Trophoblast cell (in vitro differentiated cells and primary cell): Measurements from ENCODE around the gene URI1.
"Not testable (repeated sequence)": the region's sequence is repeated elsewhere in the genome, so short reads cannot be mapped to it uniquely, and the experiment has no call there.

ENCODE experiments used
- DNase-seq, 2 donors: peaks; one replicate each; pipeline ENCODE4 v3.0.0-alpha.2; 2016
- H2AFZ ChIP-seq: 2 replicates; pipeline ENCODE4 v1.6.1; 2013; ENCODE audit warnings: low read length, moderate library complexity, mild to moderate bottlenecking; ENCODE audit not compliant: insufficient read depth, poor library complexity
- H2AK5ac ChIP-seq: 2 replicates; pipeline ENCODE4 v1.6.1; 2013; ENCODE audit warnings: mild to moderate bottlenecking, low read length
- H2BK120ac ChIP-seq: 2 replicates; pipeline ENCODE4 v1.6.1; 2013; ENCODE audit warnings: low read length, mild to moderate bottlenecking, moderate library complexity; ENCODE audit not compliant: insufficient read depth, poor library complexity
- H2BK12ac ChIP-seq: 2 replicates; pipeline ENCODE4 v1.6.1; 2013; ENCODE audit warnings: mild to moderate bottlenecking, low read length, moderate library complexity
- H2BK5ac ChIP-seq: 2 replicates; pipeline ENCODE4 v1.6.1; 2013; ENCODE audit warnings: low read length, low read depth, moderate library complexity, mild to moderate bottlenecking; ENCODE audit not compliant: poor library complexity
- H3K14ac ChIP-seq: 2 replicates; pipeline ENCODE4 v1.6.1; 2013; ENCODE audit warnings: mild to moderate bottlenecking, low read length
- H3K18ac ChIP-seq: 2 replicates; pipeline ENCODE4 v1.6.1; 2013; ENCODE audit warnings: mild to moderate bottlenecking, low read length
- H3K23ac ChIP-seq: 2 replicates; pipeline ENCODE4 v1.6.1; 2013; ENCODE audit warnings: low read length
- H3K27ac ChIP-seq: 2 replicates; pipeline ENCODE4 v1.5.1; 2013; ENCODE audit warnings: low read depth, mild to moderate bottlenecking, inconsistent platforms, low read length, moderate library complexity
- H3K27me3 ChIP-seq: 2 replicates; pipeline ENCODE4 v1.6.1; 2013; ENCODE audit warnings: inconsistent platforms, mild to moderate bottlenecking, low read length, moderate library complexity; ENCODE audit not compliant: insufficient read depth
- H3K36me3 ChIP-seq, 2 experiments: 1 replicate in 1 of 2; 2 replicates in 1 of 2; pipeline ENCODE4 v1.6.1; 2013; ENCODE audit warnings: low read length in 2 of 2, mild to moderate bottlenecking in 2 of 2, moderate library complexity in 1 of 2; ENCODE audit not compliant: insufficient read depth in 2 of 2, control insufficient read depth in 1 of 2
- H3K4ac ChIP-seq: 2 replicates; pipeline ENCODE4 v1.6.1; 2013; ENCODE audit warnings: low read depth, mild to moderate bottlenecking, low read length, moderate library complexity
- H3K4me1 ChIP-seq, 2 experiments: 1 replicate in 1 of 2; 2 replicates in 1 of 2; pipeline ENCODE4 v1.6.1; 2013; ENCODE audit warnings: low read length in 2 of 2, mild to moderate bottlenecking in 2 of 2, moderate library complexity in 1 of 2; ENCODE audit not compliant: insufficient read depth in 2 of 2, control insufficient read depth in 1 of 2
- H3K4me2 ChIP-seq: 2 replicates; pipeline ENCODE4 v1.6.1; 2013; ENCODE audit warnings: inconsistent platforms, mild to moderate bottlenecking, low read length, moderate library complexity
- H3K4me3 ChIP-seq: 2 replicates; pipeline ENCODE4 v1.5.1; 2013; ENCODE audit warnings: mild to moderate bottlenecking, low read depth, low read length, inconsistent platforms
- H3K79me1 ChIP-seq: one replicate; pipeline ENCODE4 v1.6.1; 2013; ENCODE audit warnings: low read length
- H3K79me2 ChIP-seq: 2 replicates; pipeline ENCODE4 v1.6.1; 2013; ENCODE audit warnings: low read length, mild to moderate bottlenecking; ENCODE audit not compliant: control insufficient read depth, insufficient read depth, poor library complexity
- H3K9ac ChIP-seq: 2 replicates; pipeline ENCODE4 v1.6.1; 2013; ENCODE audit warnings: mild to moderate bottlenecking, low read length
- H3K9me3 ChIP-seq: 2 replicates; pipeline ENCODE4 v1.6.1; 2013; ENCODE audit warnings: low read depth, mild to moderate bottlenecking, control low read depth, inconsistent platforms, low read length; ENCODE audit not compliant: insufficient read depth
- H4K12ac ChIP-seq: 2 replicates; pipeline ENCODE4 v1.6.1; 2013; ENCODE audit warnings: low read depth, mild to moderate bottlenecking, low read length, moderate library complexity
- H4K8ac ChIP-seq: 2 replicates; pipeline ENCODE4 v1.6.1; 2013; ENCODE audit warnings: low read depth, mild to moderate bottlenecking, low read length, moderate library complexity
- H4K91ac ChIP-seq: one replicate; pipeline ENCODE4 v1.6.1; 2013; ENCODE audit warnings: low read depth, mild to moderate bottlenecking, low read length, moderate library complexity
- WGBS: extraction: QIAGEN DNeasy Blood & Tissue Kit; methylation state at CpG from one replicate; pipeline ENCODE4 v1.1.7; 2013; ENCODE audit warnings: missing lambda C conversion rate; ENCODE audit not compliant: insufficient read length, insufficient coverage; ENCODE audit errors: extremely low coverage; 5-methylcytosine and 5-hydroxymethylcytosine counted together

URI1 gene

DNA sequence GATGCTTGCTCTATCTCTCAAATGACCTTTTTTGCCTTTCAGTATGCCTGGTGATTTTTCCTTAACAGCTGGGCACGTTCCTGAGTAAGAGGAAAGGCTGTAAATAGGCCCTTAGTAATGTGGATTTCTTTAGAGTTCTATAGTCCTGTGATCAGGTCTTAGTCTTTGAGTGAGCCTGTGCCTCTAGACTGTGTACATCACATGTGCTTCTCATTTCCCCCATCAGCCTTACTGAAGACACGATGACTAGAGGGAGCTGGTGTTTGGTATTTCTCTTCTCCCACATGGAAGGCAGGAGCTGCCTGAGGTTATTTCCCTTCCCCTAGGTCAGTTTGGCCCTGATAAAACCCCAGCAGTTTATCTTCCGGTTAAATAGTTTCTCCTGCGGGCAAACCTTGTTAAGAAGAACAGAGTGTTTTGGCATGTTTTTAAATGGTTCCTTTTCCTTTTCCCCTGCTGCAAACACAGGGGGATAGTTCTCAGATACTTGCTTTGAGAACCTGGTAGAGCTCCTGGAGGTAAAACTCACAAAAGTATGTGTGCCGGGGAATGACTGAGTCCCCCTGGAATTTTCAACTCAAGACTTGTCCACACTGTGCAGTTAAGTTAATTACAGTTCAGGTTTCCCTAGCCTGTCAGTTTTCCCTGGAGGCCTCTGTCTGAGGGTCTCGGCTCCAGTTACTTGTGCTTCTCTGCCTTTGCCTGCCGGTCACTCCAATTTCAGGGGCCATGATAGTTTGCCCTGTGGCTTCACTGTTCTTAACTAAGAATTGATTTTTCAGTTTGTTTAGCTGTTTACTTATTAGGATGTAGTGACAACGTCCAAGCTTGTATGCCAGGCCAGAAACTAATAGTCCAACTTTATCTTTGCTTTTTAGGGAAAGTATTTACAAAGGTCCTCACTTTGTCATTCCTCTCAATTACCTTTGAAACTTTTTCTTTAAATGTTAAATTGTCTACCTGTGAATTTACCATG, 94.4 kb downstream of the URI1 start:
- H4K12ac ChIP-seq: no peak overlapping the region
- peak overlapping the region; percentile 86 for H3K27ac ChIP-seq
- peak overlapping the region; percentile 35 for H3K4me2 ChIP-seq
- H2AK5ac ChIP-seq: no peak overlapping the region
- peaks cover 2 to 8% of the 10 kb centered on the region in 2 experiments for H3K4me1 ChIP-seq
- no peak overlapping the region for H3K4me3 ChIP-seq
- no peak overlapping the region for H3K23ac ChIP-seq
- no peak overlapping the region for H2AFZ ChIP-seq
- H2BK120ac ChIP-seq: no peak overlapping the region
- WGBS: no CpG with 5 or more reads among the region's 8 CpGs
- H3K4ac ChIP-seq: no peak overlapping the region
- H4K91ac ChIP-seq: no peak overlapping the region
- H3K9me3 ChIP-seq: peaks cover 2% of the 10 kb centered on the region
- H3K27me3 ChIP-seq: no peaks in the 10 kb centered on the region
- peak; percentile 47 to 49 for DNase-seq
- no peak overlapping the region for H2BK12ac ChIP-seq
- H3K79me1 ChIP-seq: peaks cover 6% of the 10 kb centered on the region
- H3K79me2 ChIP-seq: peaks cover 2% of the 10 kb centered on the region
- no peaks in the 10 kb centered on the region for H3K36me3 ChIP-seq
- H3K9ac ChIP-seq: no peak overlapping the region
- peak overlapping the region; percentile 21 for H2BK5ac ChIP-seq
- no peak overlapping the region for H4K8ac ChIP-seq
- no peak overlapping the region for H3K18ac ChIP-seq
- no peak overlapping the region for H3K14ac ChIP-seq

GRCh38 chr19:30037835-30038234, 95.8 kb downstream of the URI1 start:
- Histone ChIP-seq H3K14ac (no peak overlapping the region), H3K18ac (no peak overlapping the region), H3K4me3 (no peak overlapping the region), H3K27ac (no peak overlapping the region), H3K9me3 (peaks cover 2% of the 10 kb centered on the region), H2BK5ac (no peak overlapping the region), H4K12ac (no peak overlapping the region), H3K4me1 (peaks cover 2 to 8% of the 10 kb centered on the region in 2 experiments), H2BK120ac (no peak overlapping the region), H3K4ac (no peak overlapping the region), H3K23ac (no peak overlapping the region), H3K9ac (no peak overlapping the region), H3K79me2 (peaks cover 2% of the 10 kb centered on the region), H2BK12ac (no peak overlapping the region), H4K8ac (no peak overlapping the region), H3K27me3 (no peaks in the 10 kb centered on the region), H3K36me3 (no peaks in the 10 kb centered on the region), H2AFZ (no peak overlapping the region), H3K79me1 (peaks cover 6% of the 10 kb centered on the region), H3K4me2 (no peak overlapping the region), H2AK5ac (no peak overlapping the region), H4K91ac (no peak overlapping the region)
- no peak for DNase-seq
- no CpG with 5 or more reads among the region's 5 CpGs for WGBS

DNA sequence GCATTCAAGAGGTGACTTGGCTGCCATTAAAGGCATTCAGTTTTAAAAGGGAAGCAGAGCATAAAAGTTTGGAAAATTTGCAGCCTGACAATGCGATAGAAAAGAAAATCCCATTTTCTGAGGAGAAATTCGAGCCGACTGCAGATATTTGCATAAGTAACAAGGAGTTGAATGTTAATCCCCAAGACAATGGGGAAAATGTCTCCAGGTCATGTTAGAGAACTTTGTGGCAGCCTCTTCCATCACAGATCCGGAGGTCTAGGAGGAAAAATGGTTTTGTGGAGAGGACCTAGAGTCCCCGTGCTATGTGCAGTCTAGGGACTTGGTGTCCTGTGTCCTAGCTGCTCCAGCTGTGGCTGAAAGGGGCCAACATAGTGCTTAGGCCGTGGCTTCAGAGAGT, 99.9 kb downstream of the URI1 start:
- H3K18ac ChIP-seq, H2AFZ ChIP-seq, H2BK5ac ChIP-seq, H3K4me3 ChIP-seq, H2AK5ac ChIP-seq, H3K14ac ChIP-seq, H3K4ac ChIP-seq, H3K9ac ChIP-seq, H4K12ac ChIP-seq, H2BK12ac ChIP-seq, DNase-seq, H3K27ac ChIP-seq, H3K36me3 ChIP-seq, H3K23ac ChIP-seq, H3K79me1 ChIP-seq, H4K91ac ChIP-seq, H3K9me3 ChIP-seq, H3K4me1 ChIP-seq, H2BK120ac ChIP-seq, H3K79me2 ChIP-seq, H3K4me2 ChIP-seq, H3K27me3 ChIP-seq, H4K8ac ChIP-seq: not testable (repeated sequence)
- WGBS: no CpG with 5 or more reads among the region's 6 CpGs

DNA sequence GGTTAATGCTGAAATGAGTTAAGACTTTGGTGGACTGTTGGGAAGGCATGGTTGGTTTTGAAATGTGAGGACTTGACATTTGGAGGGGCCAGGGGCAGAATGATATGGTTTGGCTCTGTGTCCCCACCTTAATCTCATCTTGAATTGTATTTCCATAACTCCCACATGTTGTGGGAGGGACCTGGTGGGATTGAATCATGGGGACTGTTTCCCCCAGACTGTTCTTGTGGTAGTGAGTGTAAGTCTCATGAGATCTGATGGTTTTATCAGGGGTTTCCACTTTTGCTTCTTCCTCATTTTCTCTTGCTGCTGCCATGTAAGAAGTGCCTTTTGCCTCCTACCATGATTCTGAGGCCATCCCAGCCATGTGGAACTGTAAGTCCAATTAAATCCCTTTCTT, 101.0 kb downstream of the URI1 start:
- not testable (repeated sequence) for H3K23ac ChIP-seq, H4K12ac ChIP-seq, DNase-seq, H3K14ac ChIP-seq, H3K27me3 ChIP-seq, H3K4me3 ChIP-seq, H2BK12ac ChIP-seq, H3K79me1 ChIP-seq, H3K9ac ChIP-seq, H4K91ac ChIP-seq, H3K4me1 ChIP-seq, H2AFZ ChIP-seq, H2BK5ac ChIP-seq, H2BK120ac ChIP-seq, H3K36me3 ChIP-seq, H2AK5ac ChIP-seq, H3K79me2 ChIP-seq, H3K4ac ChIP-seq, H3K27ac ChIP-seq, H3K4me2 ChIP-seq, H4K8ac ChIP-seq, H3K18ac ChIP-seq, H3K9me3 ChIP-seq
